HG03457 (cell line): ENCODE data around the gene LAMTOR3.

Source experiments
- ATAC-seq: cut with Tn5 transposase; IDR thresholded peaks from one replicate; pipeline ENCODE4 v1.9.1; 2021; ENCODE audit warnings: moderate number of reproducible peaks; ENCODE audit not compliant: unreplicated experiment

The LAMTOR3 gene

GRCh38 chr4:99863804-99864203 is 30.4 kb downstream of the LAMTOR3 start:
- ATAC-seq = no peak

- ATAC-seq = peak; percentile 49
These were observed 32.9 kb downstream of the LAMTOR3 start for GRCh38 chr4:99861120-99861905.

DNA sequence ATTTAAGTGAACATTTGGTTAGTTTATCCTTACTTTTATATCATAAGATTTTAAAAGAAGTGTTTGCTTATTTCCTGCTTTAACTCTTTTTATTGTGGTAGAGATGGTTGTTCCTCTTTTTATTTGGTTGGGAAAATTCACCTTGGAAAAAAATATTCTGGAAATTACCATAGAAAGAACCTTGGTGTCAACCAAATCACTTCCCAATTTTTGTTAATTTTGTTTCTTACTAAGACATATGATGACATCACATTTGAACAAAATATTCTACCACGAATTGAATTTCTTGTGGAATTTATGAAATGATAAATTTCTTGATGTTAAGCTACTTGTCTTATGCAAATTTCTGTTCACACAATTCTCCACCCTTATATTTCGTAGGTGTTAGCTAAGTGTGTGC is 33.7 kb downstream of the LAMTOR3 start:
- ATAC-seq = no peak

DNA sequence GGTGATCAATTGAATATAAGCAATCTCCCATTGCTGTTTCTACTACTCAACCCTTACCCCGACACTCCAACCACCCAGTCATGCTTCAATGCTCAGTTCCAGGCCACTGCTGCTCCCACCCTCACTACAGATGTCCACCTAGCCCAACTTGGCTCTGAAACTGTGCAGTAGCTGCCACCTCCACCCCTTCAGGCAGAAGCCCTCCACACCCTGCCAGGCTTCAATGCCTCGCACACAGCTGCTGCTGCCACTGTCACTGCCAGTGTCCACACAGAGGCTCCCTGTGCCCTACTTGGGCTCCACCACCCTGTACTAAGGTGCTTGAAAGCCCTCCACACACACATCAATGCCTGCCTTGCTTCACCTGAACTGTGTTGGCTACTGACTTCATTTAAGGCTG is 34.6 kb downstream of the LAMTOR3 start:
- ATAC-seq = peak; percentile 41

GRCh38 chr4:99857307-99857706 is 36.9 kb downstream of the LAMTOR3 start:
- ATAC-seq = no peak

GRCh38 chr4:99856166-99856565 is 38.1 kb downstream of the LAMTOR3 start:
- ATAC-seq = no peak

- ATAC-seq = peak; percentile 30
These were observed 38.5 kb downstream of the LAMTOR3 start for GRCh38 chr4:99855678-99856077.

DNA sequence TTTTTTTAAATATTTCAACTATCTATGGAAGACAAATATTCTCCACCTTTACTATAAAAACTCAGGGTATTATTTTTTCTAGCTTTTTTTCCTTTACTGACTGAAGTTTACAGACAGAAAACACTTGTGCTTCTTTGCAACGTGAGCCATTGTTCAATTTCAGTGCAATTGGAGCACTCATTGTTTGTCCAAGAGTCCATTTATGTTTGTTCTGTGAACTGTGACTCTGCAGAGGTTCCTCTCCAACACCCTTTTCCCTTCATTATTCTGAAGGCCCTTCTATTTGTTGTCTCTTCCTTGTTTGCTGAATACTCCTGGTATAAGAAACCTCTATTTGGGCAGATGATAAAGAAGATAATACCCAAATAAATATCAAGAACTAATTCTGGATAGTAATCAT is 40.2 kb downstream of the LAMTOR3 start:
- ATAC-seq = no peak

DNA sequence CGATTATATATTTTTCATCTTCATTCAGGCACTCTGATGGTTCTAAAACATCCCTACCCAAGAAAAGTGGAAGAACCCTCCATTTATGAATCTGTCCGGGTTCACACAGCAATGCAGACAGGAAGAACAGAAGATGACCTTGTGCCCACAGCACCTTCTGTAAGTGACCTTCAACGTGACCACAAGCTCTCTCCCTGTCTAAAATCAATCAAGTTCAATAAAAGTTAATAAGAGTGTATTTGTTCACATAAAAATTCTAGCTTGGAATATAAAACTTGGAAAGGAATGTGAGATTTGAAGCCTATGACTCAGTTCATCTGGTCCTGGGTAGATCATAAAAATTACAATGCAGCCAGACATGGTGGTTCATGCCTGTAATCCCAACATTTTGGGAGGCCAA is 41.0 kb downstream of the LAMTOR3 start:
- ATAC-seq = no peak

DNA sequence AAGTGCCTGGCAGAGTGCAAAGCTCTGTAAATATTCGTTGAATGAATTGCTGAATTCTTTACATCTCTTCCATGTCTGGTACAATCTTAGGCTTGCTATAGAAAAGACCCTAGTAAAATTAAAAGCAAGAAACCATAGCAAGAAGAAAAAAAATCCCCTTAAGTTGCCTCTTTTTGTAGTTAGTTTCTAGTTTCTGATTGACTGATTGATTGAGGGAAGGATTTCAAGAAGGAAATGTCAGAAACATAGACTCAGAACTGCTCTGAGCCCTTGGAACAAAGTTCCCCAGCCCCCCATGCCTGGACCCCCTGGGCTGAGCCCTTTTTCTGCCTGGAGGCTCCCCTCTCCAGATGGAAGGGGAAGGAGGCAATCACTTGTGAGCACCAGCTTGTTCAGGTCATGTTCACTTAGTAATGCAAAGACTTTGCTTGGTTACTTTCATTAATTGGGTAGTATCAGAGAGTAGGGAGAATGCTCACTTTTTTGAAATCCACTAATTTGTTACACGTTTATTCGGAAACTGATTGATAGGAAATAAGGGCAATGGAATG is 42.0 kb downstream of the LAMTOR3 start:
- ATAC-seq = no peak

DNA sequence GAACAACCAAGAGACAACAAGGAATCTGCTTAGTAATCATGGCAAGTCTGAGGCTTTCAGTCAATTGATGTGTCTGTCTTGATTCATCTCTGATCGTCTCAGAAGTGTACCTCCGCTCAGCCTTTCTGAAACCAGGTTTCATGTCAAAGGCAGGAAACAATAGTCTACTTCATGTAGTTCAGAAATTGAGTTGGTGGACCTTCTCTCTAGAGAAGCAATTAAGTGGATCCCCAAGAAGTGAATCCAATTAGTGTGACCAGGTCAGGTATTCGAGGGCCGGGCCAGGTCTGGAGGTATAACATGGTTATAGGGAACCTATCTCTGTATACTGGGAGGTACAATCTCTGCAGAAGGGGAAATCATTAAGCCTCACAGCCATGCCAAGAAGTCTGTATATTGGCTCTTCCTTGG is 45.6 kb downstream of the LAMTOR3 start:
- peak; percentile 24 for ATAC-seq

- ATAC-seq = peak; percentile 50
These were observed 46.8 kb downstream of the LAMTOR3 start for GRCh38 chr4:99847362-99847976.

- no peak for ATAC-seq
These were observed 47.3 kb downstream of the LAMTOR3 start for GRCh38 chr4:99846891-99847290.

- no peak for ATAC-seq
These were observed 48.3 kb downstream of the LAMTOR3 start for GRCh38 chr4:99845708-99846469.

DNA sequence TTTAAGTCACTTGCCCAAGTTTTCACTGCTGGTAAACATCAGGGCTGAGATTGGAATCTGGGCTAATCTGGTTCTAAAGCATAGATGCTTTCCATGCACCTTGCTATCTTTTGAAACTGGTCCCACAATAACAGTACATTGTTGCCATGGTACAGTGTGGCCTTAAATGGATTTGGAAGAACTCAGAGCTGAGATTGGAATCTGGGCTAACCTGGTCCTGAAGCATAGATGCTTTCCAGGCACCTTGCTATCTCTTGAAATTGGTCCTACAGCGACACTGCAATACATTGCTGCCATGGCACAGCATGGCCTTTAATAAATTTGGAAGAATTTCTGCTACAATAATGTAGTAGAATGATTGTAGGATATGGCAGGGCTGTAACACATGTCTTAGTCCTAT is 49.0 kb downstream of the LAMTOR3 start:
- no peak for ATAC-seq

- ATAC-seq = no peak
These were observed 50.2 kb downstream of the LAMTOR3 start for GRCh38 chr4:99844048-99844447.

- ATAC-seq = no peak
These were observed 50.8 kb downstream of the LAMTOR3 start for GRCh38 chr4:99843413-99843812.

- no peak for ATAC-seq
These were observed 53.1 kb downstream of the LAMTOR3 start for GRCh38 chr4:99841129-99841528.

- ATAC-seq = no peak
These were observed 55.3 kb downstream of the LAMTOR3 start for GRCh38 chr4:99838927-99839326.

DNA sequence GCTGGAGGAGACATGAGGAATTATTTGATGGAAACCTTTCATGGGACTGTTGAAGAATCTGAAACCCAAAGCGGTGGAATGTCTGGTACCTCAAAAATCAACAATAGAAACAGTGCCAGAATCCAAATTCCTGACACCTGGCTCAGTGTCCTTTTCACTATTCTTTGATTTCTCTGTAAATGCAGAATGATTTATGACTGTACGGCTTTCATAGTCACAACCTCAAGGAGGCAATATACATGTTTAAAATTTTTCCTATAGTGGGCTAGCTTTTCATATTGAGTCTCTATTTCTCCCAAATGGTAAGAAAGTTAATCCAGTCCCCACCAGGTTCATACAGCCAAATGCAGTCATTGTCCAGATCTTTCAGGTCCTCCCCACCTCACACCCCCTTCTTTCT is 58.3 kb downstream of the LAMTOR3 start:
- ATAC-seq = no peak

- ATAC-seq = no peak
These were observed 59.7 kb downstream of the LAMTOR3 start for GRCh38 chr4:99834569-99834968.

DNA sequence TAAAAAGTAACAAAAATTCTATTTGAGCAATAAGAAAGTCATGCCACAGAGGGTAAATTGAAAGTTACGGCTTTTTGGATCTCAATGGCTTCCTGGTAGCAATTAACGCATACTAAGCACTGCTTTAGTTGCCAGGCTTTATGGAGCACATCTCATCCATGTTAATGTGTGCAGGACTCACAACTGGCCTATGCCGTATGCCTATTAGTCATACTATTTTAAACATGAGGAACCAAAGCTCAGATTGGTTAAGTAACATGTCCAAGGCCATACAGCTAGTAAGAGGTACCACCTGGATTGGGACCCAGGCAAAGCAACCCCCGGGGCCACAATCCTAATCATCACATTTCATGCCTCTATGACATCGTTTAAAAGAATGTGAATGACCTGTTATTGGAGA is 60.5 kb downstream of the LAMTOR3 start:
- ATAC-seq = no peak
